ENCODE data around the gene APOL6.
"Not testable (repeated sequence)": the region's sequence is repeated elsewhere in the genome, so short reads cannot be mapped to it uniquely, and the experiment has no call there.

- TF ChIP-seq, protein P1, sequence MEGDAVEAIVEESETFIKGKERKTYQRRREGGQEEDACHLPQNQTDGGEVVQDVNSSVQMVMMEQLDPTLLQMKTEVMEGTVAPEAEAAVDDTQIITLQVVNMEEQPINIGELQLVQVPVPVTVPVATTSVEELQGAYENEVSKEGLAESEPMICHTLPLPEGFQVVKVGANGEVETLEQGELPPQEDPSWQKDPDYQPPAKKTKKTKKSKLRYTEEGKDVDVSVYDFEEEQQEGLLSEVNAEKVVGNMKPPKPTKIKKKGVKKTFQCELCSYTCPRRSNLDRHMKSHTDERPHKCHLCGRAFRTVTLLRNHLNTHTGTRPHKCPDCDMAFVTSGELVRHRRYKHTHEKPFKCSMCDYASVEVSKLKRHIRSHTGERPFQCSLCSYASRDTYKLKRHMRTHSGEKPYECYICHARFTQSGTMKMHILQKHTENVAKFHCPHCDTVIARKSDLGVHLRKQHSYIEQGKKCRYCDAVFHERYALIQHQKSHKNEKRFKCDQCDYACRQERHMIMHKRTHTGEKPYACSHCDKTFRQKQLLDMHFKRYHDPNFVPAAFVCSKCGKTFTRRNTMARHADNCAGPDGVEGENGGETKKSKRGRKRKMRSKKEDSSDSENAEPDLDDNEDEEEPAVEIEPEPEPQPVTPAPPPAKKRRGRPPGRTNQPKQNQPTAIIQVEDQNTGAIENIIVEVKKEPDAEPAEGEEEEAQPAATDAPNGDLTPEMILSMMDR (IDR thresholded peaks at IDR 0.05; ENCODE audit: insufficient read depth, low read length) = not testable (repeated sequence)
- not testable (repeated sequence) for TF ChIP-seq GABPA (IDR thresholded peaks at IDR 0.05; ENCODE audit: low read depth)
- TF ChIP-seq, protein P2, sequence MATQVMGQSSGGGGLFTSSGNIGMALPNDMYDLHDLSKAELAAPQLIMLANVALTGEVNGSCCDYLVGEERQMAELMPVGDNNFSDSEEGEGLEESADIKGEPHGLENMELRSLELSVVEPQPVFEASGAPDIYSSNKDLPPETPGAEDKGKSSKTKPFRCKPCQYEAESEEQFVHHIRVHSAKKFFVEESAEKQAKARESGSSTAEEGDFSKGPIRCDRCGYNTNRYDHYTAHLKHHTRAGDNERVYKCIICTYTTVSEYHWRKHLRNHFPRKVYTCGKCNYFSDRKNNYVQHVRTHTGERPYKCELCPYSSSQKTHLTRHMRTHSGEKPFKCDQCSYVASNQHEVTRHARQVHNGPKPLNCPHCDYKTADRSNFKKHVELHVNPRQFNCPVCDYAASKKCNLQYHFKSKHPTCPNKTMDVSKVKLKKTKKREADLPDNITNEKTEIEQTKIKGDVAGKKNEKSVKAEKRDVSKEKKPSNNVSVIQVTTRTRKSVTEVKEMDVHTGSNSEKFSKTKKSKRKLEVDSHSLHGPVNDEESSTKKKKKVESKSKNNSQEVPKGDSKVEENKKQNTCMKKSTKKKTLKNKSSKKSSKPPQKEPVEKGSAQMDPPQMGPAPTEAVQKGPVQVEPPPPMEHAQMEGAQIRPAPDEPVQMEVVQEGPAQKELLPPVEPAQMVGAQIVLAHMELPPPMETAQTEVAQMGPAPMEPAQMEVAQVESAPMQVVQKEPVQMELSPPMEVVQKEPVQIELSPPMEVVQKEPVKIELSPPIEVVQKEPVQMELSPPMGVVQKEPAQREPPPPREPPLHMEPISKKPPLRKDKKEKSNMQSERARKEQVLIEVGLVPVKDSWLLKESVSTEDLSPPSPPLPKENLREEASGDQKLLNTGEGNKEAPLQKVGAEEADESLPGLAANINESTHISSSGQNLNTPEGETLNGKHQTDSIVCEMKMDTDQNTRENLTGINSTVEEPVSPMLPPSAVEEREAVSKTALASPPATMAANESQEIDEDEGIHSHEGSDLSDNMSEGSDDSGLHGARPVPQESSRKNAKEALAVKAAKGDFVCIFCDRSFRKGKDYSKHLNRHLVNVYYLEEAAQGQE (IDR thresholded peaks at IDR 0.05; ENCODE audit: insufficient replicate concordance, low read depth) = not testable (repeated sequence)
Observed at GRCh38 chr22:35676065-35676464, 27.8 kb downstream of the APOL6 start.

All from HL-60 (cell line).